Measurements from ENCODE around the gene TTC32. TPM values are rescaled to one million over a fixed set of nuclear protein-coding genes. Genes with fewer than 3 reads are reported as not detected.

Gene TTC32
- total and polyA plus RNA-seq, 2 experiments from 2014 or later = 4.6 to 17.0 TPM

DNA sequence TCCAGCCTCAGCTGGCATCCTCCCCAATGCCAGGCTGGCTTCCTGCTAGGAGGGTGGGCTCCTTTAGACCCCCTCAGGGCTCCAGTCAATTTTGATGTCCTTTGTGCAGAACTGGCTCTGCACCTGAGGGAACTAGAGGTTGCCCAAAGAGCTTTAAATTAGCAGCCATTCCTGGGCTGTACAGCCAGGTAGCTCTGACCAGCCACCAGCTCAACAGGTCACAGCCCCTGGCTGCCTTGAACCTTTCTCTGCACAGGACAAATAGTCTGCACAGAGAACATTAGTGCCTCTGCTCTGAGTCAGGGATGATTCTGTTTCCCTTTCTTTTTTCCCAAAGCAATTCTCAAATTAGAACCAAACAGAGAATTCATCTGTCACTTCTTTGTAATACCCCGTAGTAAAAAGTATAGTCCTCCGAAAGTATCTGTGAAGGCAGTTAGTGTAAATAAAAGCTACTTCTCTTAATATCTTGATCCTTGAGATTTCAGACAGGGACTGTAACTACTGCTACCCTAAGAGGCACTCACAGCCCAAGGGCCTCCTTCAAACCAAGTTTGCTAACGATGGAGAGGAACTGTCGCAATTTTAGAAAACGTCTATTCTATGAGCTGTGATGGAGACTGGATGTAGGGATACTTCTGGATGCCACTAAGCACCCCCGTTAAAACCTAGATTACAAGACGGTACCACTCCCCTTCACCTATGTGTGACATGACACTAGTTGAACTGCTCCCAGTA lies 3.0 kb downstream of the TTC32 start:
- peaks cover 23% of the 10 kb centered on the region for H3K79me2 ChIP-seq (replicated peaks; ENCODE audit: insufficient read depth)
- H3K27ac ChIP-seq (ENCODE audit: low read depth) = no peak overlapping the region
- Mint-ChIP-seq H3K4me3 (no peak overlapping the region), H3K36me3 (ENCODE audit: low read depth) (no peaks in the 10 kb centered on the region), H3K27me3 (ENCODE audit: insufficient read depth, low read depth, poor library complexity) (peaks cover 7% of the 10 kb centered on the region), H3K9me3 (no peaks in the 10 kb centered on the region), H3K4me1 (peaks cover 16% of the 10 kb centered on the region), H3K27ac (no peak overlapping the region)
- DNase-seq (ENCODE audit: low spot score) (no peak), ATAC-seq (no peak)
- H3K27me3 ChIP-seq (ENCODE audit: insufficient read depth) = no peaks in the 10 kb centered on the region
- no peak overlapping the region for H3K4me2 ChIP-seq
- no peaks in the 10 kb centered on the region for H3K36me3 ChIP-seq (ENCODE audit: insufficient read depth)
- no peaks in the 10 kb centered on the region for H3K9me2 ChIP-seq (ENCODE audit: insufficient read depth)
- TF ChIP-seq, protein P1, sequence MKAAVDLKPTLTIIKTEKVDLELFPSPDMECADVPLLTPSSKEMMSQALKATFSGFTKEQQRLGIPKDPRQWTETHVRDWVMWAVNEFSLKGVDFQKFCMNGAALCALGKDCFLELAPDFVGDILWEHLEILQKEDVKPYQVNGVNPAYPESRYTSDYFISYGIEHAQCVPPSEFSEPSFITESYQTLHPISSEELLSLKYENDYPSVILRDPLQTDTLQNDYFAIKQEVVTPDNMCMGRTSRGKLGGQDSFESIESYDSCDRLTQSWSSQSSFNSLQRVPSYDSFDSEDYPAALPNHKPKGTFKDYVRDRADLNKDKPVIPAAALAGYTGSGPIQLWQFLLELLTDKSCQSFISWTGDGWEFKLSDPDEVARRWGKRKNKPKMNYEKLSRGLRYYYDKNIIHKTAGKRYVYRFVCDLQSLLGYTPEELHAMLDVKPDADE (IDR thresholded peaks at IDR 0.05) = no peak
- no peaks in the 10 kb centered on the region; the same call in 1 of the 2 replicates for H4K20me1 ChIP-seq (replicated peaks; ENCODE audit: insufficient read depth)
- H3K4me1 ChIP-seq (ENCODE audit: insufficient read depth) = peaks cover 3% of the 10 kb centered on the region; the same call in 1 of the 2 replicates
- no peak overlapping the region for H3K4me3 ChIP-seq
- no peak overlapping the region for H2AFZ ChIP-seq
- H3F3A ChIP-seq (replicated peaks; ENCODE audit: low read depth) = no peaks in the 10 kb centered on the region

GRCh38 chr2:19897623-19898245 lies 4.0 kb downstream of the TTC32 start:
- H3K79me2 ChIP-seq (replicated peaks; ENCODE audit: insufficient read depth) = peaks cover 23% of the 10 kb centered on the region
- Mint-ChIP-seq H3K27me3 (ENCODE audit: insufficient read depth, low read depth, poor library complexity) (peaks cover 7% of the 10 kb centered on the region), H3K4me3 (no peak overlapping the region), H3K4me1 (peaks cover 11% of the 10 kb centered on the region), H3K36me3 (ENCODE audit: low read depth) (no peaks in the 10 kb centered on the region), H3K27ac (peak overlapping the region; percentile 23; the same call in 1 of the 2 replicates), H3K9me3 (no peaks in the 10 kb centered on the region)
- DNase-seq (ENCODE audit: low spot score) = no peak
- TF ChIP-seq EZH2 (IDR thresholded peaks at IDR 0.05; ENCODE audit: low read depth, unreplicated experiment) (no peak), ZNF462 (CRISPR knock-in tag; IDR thresholded peaks at IDR 0.05) (no peak), NANOG (IDR thresholded peaks at IDR 0.05; ENCODE audit: borderline replicate concordance) (no peak), JUNB (IDR thresholded peaks at IDR 0.05; ENCODE audit: unreplicated experiment) (no peak)
- TF ChIP-seq, protein P2, sequence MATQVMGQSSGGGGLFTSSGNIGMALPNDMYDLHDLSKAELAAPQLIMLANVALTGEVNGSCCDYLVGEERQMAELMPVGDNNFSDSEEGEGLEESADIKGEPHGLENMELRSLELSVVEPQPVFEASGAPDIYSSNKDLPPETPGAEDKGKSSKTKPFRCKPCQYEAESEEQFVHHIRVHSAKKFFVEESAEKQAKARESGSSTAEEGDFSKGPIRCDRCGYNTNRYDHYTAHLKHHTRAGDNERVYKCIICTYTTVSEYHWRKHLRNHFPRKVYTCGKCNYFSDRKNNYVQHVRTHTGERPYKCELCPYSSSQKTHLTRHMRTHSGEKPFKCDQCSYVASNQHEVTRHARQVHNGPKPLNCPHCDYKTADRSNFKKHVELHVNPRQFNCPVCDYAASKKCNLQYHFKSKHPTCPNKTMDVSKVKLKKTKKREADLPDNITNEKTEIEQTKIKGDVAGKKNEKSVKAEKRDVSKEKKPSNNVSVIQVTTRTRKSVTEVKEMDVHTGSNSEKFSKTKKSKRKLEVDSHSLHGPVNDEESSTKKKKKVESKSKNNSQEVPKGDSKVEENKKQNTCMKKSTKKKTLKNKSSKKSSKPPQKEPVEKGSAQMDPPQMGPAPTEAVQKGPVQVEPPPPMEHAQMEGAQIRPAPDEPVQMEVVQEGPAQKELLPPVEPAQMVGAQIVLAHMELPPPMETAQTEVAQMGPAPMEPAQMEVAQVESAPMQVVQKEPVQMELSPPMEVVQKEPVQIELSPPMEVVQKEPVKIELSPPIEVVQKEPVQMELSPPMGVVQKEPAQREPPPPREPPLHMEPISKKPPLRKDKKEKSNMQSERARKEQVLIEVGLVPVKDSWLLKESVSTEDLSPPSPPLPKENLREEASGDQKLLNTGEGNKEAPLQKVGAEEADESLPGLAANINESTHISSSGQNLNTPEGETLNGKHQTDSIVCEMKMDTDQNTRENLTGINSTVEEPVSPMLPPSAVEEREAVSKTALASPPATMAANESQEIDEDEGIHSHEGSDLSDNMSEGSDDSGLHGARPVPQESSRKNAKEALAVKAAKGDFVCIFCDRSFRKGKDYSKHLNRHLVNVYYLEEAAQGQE (IDR thresholded peaks at IDR 0.05; ENCODE audit: unreplicated experiment) = no peak
- no peak overlapping the region for H2AFZ ChIP-seq
- no peaks in the 10 kb centered on the region; the same call in 1 of the 2 replicates for H4K20me1 ChIP-seq (replicated peaks; ENCODE audit: insufficient read depth)
- no peak for ATAC-seq
- H3K4me2 ChIP-seq = no peak overlapping the region
- H3K9me2 ChIP-seq (ENCODE audit: insufficient read depth) = no peaks in the 10 kb centered on the region
- no peak overlapping the region for H3K27ac ChIP-seq (ENCODE audit: low read depth)
- no peaks in the 10 kb centered on the region for H3K36me3 ChIP-seq (ENCODE audit: insufficient read depth)
- H3K4me3 ChIP-seq = no peak overlapping the region
- no peaks in the 10 kb centered on the region for H3F3A ChIP-seq (replicated peaks; ENCODE audit: low read depth)
- H3K27me3 ChIP-seq (ENCODE audit: insufficient read depth) = no peaks in the 10 kb centered on the region
- peaks cover 3% of the 10 kb centered on the region; the same call in 1 of the 2 replicates for H3K4me1 ChIP-seq (ENCODE audit: insufficient read depth)
